Lung microvascular endothelial cell (primary cell): Measurements from ENCODE around the gene EFCC1. TPM values are rescaled to one million over a fixed set of nuclear protein-coding genes. Genes with fewer than 3 reads are reported as not detected.

ENCODE experiments used
- DNase-seq, 2 donors: peaks; one replicate each; pipeline versions ENCODE4 v3.0.0 to v3.0.0-alpha.2; 2010; ENCODE audit warnings: low read depth in 2 of 2
- total RNA-seq: library from RNA; depleted of rRNA; stranded (reverse); fragments of >200 nt; gene quantifications from 2 replicates; pipeline ENCODE4 v1.2.1, GENCODE V29; 2014

The EFCC1 gene
- total RNA-seq, 1 donor from 2014 or later: 11.5 TPM

DNA sequence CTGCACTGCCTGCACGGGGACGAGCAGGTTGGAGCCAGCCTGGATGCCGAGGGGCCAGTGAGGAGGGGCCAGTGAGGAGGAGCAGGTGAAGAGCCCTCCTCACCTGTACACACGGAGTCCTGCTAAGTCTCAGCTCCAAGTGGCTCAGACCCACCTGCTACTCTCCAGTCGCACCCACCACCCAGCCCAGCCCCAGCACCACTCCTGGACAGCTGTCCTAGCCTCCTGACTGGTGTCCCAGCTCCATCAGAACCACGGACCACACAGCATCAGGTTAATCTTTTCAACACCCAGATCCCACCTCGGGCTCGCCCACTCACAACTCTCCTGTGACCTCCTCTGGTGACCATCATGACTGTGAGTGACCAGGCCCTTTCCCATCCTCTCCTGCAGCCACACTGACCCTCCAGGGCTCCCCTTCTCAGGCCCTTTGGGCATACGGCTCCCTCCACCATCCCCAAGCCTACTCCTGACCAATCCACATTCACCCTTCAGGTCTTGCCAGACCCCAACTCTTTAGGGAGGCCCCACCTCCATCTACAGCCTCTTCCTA lies 13.8 kb downstream of the EFCC1 start:
- DNase-seq: no peak

DNA sequence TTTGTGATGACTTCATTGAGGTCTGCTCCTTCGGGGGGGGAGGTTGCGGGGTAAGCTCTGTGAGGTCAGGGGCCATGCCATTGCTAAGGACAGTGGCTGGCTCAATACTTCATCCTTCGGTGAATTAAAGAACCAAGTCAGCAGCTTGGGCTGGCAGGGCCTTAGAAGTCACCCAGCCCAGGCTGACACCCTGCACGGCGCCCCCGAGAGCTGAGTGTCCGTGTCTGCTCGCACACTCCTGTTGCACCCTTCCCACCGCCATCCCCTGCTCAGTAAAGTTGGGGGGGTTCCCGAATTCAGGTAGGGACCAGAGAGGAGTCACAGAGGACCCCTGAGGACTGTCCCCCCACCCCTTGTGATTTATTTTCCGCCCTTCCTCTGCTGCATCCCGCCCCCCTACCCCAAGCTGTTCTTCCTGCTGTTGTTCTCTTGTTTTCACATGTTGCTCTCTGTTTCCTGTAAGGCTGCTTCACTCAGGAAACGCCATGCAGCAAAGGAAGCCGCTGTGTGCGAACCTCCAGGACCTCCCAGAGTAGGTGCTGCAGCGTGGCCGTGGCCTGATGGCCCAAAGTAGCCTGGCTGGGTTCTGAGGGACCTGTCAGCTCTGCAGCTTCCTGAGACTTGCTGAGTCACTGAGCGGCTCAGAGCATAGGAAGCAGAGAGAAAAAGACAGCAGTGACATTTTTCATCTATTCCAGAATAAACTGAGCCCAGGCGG lies 14.4 kb downstream of the EFCC1 start:
- peak; percentile 96 to 99 for DNase-seq

DNA sequence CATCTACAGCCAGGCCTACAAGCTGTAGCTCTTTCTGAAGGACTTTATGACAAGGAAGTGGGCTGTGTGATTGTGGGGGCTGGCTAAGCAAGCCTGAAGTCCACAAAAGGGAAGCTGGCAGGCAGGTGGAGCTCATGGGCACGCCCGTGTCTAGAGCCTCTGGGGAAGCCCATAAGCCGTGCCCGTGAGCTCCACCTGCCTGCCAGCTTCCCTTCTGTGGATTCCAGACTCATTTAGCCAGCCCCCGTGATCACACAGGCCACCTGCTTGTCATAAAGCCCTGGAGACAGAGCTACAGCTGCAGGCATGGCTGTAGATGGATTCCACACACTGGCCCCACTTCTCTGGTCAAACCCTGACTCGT lies 15.2 kb downstream of the EFCC1 start:
- peak; percentile 29 to 80 for DNase-seq

DNA sequence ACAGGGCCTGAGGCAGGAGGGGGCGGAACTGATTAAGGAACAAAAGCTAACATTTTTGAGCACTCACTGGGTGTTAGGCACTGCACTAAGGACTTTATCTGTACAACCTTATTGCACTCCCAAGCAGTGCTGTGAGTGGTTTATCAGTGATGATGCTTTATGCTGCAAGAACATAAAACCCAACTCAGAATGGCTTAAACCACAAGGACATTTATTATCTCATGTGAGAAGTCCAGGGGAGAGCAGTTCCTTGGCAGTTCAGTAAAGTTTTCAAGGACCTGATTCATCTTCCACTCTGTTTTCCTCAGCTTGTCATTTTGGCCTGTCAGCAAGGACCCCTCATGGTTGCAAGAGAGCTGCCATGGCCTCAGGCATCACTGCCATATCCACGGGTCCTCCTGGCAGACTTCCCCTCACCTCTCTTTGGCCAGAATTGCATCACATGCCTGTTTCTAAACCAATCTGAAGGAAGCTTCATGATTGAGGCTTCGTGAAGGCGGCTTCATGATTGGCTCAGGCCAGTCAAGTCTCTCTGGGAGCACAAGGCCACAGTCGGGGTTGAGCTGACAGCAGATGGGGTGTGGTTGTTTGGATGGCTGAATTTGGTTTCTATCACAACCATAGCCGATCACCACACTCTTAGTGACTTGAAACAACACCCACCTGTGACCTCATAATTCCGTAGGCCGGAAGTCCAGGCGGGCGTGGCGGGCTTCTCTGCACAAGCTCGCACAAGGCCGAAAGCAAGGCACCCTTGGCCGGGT lies 15.8 kb downstream of the EFCC1 start:
- peak; percentile 73 to 75 for DNase-seq

DNA sequence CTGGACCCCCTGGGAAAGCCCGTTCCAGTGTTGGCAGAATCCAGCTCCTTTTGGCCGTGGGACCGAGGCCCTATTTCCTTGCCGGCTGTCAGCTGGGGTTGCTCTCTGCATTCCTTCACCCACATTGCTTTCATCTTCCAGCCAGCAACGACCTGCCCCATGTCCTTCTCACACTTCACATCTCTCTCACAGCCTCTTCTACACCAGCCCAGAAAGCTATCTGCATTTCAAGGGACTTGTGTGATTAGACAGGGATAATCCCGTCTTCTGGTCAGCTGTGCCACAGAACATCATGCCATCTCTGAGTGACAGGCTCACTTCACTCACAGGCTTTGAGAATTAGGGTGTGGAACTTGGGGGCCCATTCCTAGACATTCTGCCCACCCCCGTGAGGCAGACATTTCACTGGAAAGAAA lies 16.4 kb downstream of the EFCC1 start:
- no peak for DNase-seq

DNA sequence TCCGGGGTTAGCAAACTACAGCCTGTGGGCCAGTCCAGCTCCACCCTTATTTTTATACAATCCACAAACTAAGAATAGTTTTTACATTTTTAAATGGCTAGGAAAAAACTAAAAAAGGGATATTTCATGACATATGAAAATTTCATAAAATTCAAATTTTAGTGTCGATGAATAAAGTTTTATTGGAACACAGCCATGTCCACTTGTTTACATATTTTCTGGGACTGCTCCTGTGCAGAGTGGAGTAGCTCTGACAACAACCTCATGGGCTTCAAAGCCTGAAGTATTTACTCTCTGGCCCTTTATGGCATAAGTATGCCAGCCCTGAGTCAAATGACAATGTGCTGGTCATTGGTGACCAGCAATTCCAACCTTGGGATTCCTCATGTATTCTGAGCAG lies 17.2 kb downstream of the EFCC1 start:
- no peak for DNase-seq

DNA sequence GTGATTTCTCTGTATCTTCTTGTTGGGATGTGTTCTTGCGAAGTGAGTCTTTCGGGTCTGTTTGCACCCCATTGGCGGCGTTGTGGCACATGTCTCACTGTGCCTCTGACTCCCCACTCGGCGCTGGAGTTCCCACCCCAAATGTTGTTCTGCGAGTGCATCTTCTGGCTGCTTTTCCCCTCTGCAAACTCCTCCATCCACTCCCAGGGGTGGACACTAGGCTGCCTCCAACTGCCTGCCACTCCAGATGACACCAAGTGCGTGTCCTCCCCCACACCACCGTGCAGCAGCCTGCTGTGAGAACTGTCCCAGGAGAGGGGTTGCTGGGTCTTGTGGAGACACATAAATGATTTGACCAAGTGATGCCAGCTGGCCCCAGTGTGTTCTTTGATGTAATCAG lies 17.6 kb downstream of the EFCC1 start:
- no peak for DNase-seq

DNA sequence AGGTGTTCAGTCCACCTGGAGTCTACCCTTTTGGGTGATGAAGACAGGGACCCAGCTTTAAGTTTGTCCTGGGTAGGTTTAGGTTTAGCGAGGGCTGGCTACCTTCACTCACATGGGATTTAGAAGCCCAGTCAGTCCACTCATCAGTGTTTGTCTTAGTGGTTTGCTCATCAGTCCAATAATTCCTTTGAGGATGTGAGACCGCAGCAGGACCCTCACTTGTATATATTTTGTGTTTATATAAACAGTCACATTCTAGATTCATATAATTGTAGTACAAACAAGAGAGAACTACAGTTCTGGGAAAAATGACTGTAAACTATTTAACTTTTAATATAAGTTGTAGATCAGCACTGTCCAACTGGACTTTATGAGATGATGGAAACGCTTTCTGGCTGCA lies 18.2 kb downstream of the EFCC1 start:
- DNase-seq: no peak

DNA sequence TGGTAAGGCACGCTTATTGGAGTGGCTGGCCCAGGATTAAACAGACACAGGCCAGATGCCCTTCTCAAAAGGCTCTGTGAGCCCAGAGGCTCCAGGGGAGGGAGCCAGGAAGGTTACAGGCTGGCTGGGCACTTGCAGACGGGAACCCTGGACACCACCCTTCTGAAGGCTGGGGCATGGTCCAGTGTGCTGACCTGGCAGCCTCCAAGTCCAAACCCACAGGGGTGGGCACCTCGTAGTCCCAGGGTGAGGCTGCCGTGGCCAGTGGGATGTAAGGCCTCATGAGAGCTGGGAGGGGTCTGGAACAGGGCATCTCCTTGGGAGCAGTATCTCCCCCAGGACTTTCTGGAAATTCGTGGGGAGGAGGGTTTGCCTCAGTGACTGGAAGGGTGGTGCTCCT lies 19.6 kb downstream of the EFCC1 start:
- no peak for DNase-seq

DNA sequence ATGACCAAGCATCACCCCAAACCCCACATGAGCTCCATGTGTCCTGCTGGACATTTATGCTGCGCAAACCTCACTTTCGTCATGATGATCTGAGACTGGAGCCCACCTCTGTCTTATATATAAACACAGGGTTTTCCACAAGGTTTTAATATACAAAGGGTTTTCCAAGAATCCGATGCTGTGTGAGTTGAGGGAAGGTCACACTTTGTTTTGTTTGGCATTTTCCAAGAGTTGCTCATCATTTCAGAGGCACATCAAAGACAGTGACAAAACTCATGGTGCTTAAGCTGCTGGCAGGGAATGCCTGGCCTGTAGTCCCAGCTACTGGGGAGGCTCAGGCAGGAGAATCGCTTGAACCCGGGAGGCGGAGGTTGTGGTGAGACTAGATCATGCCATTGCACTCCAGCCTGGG lies 20.0 kb downstream of the EFCC1 start:
- DNase-seq: peak in 1 of 2 donors; percentile 52

DNA sequence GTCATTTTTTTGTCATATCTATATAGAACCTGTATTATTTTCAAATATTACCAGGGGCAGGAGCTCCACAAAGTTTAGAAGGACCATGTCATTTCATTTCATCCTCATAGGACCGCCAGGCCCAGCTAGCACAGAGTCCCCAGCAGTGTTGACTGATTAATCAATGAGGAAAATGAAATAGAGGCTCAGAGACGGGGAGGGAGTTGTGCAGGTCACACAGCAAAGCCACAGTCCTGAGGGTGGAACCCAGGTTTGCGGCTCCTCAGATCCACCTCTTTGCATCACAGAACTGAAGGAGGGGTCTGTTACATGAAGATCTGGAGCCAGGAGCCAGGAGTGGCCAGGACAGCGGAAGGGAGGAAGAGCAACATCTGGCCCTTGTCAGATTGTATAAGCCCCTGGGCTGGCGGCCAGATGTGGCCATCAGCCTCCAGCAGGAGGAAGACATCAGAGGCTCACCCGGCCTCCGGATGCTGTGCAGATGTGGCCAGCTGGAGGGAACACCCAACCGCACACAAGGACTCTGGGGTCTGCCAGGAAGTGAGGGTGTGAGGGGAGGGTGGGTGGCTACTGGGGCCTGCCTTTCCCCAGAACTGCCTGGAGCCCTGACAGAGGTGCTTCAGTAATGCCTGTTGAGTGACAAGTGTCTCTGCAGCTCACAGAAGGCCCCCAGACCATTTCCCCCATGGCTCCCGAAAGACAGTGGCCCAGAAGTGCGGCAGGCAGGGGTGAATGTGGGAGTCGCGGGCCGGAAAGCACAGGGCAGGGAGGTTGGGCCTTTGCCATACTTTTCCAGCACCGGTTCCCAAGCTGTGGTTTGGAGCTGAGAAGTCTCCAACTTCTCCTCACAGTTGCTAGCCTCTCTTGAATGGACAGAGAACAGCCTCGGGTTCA lies 21.3 kb downstream of the EFCC1 start:
- no peak for DNase-seq

DNA sequence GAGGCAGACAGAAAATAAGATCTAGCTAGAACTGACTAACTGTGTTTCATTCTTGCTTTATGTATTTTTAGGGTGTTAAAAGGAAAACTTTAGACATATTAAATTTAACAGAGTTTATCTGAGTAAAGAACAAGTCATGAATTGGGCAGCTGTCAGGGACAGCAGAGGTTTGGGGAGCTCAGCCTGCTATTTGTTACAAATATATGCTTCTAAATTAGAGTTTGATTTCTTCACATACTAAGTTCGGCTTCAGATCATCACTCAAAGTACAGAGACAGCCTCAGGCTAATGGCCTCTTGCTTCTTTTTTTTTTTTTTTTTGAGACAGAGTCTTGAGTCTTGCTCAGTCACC lies 21.9 kb downstream of the EFCC1 start:
- DNase-seq: no peak

DNA sequence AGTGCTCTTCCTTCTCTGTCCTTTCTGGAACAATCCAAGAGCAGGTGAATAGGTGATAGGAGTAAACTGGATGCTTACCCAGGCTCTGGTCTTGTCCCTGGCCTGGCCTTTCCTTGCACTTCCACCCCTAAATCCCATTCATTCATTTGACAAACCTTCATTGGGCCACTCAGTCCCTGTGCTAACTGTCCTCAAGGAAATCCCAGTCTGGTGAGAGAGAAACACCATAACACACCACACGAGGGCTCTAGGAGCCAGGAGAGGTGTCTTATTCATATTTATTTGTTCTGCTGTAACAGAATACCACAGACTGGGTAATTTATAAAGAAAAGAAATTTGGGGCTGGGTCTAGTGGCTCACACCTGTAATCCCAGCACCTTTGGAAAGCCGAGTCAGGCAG lies 22.8 kb downstream of the EFCC1 start:
- peak; percentile 50 to 57 for DNase-seq

DNA sequence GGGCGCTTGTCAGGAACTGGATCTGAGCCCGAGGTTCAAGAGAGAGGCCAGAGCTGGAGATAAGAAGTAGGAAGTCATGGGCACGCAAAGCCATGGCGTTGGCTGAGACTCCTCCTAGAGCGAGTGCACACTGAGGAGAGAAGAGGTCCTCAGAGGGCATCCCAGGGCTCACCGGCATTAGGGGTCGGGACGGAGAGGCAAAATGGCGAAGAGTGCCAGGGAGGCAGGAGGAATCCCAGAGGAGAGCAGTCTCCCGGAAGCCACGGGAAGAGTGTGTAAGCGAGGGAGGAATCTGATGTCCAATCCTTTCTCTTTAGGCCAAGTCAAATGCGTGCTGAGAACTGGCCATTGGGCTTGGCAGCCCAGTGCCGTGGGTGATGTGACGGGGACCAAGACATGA lies 24.0 kb downstream of the EFCC1 start:
- DNase-seq: no peak

DNA sequence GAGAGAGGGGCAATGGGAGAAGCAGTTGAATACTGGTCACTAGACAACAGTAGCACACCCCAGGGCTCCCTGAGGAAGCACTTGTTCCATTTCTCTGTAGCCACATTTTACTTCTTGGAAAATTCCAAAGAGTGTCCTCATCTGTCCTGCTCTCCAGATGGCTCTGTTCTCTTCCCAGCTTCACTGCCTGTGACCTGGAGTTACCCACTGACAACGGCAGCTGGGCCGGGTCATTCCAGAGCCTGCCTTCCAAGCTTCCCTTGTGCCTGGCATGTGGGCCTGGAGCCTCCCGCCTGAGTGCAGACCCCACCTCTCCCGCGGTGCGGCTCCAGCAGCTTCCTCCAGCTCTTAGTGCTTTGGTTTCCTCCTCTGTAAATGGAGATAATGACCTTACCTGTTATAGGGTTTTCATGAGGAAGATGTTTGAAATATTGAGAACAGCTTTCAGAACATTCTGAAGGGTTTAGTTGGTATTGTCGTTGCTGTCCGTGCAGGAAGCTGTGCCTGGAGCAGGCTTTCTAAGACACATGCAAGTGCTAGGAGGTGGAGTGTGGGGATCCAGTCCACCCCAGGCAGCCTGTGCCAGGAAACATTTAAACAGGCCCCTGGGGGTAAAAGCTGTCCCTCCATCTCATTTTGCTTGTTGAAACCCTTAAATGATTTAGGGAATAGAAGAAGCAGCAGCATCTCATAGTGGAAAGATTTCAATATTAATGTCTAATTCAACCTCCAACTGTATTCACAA lies 24.8 kb downstream of the EFCC1 start:
- no peak for DNase-seq

DNA sequence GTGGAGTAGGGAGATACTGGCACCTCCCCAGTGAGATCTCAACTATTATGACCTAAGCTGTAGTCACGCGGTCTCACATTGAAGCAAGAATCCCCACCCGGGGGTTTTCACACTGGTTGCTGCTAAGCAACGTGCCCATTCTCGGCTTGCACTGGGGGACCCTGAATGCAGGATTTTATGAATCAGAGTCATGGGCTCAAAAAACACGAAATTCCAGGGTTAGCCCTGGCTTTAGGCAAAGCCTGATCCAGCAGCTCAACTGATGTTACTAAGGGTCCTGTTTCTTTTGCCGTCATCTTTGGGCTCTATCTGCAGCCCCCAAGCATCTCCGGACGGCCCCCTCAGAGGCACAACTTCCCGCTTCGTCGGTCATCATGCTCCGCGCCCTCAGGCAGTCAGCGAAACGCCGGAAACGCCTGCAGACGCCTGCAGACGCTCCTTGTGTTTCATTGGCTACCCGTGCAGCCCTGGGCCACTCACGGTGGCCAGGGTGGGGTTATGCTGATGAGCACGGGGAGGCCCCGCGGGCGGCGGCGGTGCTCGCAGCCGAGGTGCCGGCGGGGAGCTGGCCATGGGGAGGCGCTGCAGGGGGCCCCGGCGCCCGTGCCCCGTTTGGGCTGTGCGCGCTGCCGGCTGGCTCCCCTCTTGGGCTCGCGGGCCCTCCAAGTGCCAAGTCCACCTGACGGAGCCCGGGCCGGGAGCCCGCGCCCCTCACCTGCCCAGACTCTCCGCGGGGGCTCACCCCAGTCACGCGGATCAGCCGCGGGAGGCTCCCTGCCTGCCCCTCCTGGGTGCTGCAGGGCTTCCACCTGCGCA lies 25.8 kb downstream of the EFCC1 start:
- DNase-seq: peak; percentile 93

DNA sequence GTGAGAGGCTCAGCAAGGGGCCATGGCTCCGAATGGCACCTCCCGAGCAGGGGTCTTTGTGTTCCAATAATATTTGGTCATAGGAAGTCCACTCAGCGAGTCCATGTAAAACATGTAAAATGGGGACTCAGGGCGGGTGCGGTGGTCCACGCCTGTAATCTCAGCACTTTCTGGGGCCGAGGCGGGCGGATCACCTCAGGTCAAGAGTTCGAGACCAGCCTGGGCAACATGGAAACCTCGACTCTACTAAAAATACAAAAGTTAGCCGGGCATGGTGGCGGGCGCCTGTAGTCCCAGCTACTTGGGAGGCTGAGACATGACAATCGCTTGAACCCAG lies 26.4 kb downstream of the EFCC1 start:
- no peak for DNase-seq

DNA sequence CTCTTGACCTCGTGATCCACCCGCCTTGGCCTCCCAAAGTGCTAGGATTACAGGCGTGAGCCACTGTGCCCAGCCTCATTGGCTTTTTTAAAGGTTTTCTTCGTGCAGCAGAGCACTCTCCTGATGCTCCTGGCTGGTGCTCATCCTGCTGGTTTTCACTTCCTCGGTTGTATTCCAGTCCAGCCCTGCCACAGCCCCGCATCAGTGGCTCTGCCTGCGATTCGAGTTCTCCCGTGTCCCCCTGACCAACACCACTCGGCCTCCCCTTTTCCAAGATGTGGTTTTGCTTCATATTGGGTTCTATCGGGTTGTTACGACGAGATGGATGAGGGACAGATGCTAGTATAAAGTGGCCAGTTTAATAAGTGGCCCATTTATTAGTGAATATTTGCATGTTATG lies 27.8 kb downstream of the EFCC1 start:
- no peak for DNase-seq

DNA sequence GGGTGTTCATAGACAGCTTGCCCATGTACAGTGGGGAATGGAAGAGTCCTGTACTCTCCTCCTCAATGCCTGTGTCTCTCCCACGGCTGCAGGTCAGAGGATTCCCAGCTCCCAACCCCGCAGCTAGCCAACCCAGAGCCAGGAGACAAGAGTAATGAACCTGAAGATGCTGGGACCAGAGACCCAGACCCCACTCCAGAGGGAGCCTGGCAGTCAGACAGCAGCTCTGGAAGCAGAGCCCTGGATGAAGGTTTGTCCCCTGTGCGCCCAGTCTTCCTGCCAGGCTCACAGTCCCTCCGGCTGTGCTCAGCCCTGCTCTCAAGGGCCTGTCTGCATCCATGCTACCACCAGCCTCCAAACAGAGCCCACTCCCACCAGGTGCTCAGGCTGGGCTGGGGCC lies 29.5 kb downstream of the EFCC1 start:
- DNase-seq: no peak

DNA sequence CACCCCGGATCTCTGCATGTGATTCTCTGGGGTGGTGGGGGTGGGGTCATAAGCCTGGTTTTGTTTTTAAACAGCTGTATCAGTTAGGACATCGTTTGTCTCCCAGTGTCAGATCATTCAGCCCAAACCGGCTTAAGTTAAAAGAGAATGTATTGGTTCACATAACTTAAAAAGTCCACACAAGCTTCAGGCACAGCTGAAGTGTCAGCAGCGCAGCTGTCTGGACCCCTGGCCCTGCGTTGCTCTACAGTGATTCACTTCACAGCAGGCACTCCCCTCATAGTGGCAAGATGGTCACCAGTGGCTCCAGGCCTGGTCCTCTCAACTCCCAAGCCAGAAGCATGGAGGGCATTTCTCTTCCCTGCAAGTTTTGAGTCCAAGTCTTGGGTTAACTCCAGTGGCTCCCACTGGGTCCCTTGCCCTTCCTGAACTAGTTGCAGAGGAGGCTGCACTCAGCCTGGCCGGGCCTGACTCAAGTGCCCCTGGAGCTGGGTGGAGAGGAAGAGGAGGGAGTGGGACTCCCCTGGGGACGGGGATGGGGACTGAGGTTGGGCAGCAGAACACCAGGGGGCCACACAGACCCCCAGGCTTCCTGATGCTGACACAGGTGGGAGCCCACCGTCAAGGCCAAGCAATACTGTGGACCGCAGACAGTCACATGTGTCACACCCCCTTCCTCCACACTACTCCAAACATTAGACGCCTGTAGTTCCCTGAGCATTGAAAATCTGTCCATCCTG lies 30.5 kb downstream of the EFCC1 start:
- no peak for DNase-seq
